ENCODE measurements around the gene CDK14.

Gene CDK14

GRCh38 chr7:91025906-91026390, 429.8 kb downstream of the CDK14 start:
- H3K27ac Mint-ChIP-seq: no peak overlapping the region
- H3K4me1 Mint-ChIP-seq: peaks cover 9% of the 10 kb centered on the region
- H3K36me3 Mint-ChIP-seq (ENCODE audit: low read depth): peaks cover 4% of the 10 kb centered on the region
- H3K27me3 Mint-ChIP-seq (ENCODE audit: low read depth): no peaks in the 10 kb centered on the region
- no peak for TF ChIP-seq CTCF (IDR thresholded peaks at IDR 0.05; ENCODE audit: unreplicated experiment in 3 of 3)
- no peak overlapping the region for H3K4me3 Mint-ChIP-seq
- H3K9me3 Mint-ChIP-seq: no peaks in the 10 kb centered on the region

- no peak for TF ChIP-seq CTCF (IDR thresholded peaks at IDR 0.05; ENCODE audit: unreplicated experiment in 3 of 3)
- no peak overlapping the region for H3K4me3 Mint-ChIP-seq
- peaks cover 19% of the 10 kb centered on the region for H3K4me1 Mint-ChIP-seq
These were observed 433.6 kb downstream of the CDK14 start for GRCh38 chr7:91029688-91030087.

GRCh38 chr7:91030680-91031380, 434.7 kb downstream of the CDK14 start:
- H3K36me3 Mint-ChIP-seq (ENCODE audit: low read depth): peaks cover 7% of the 10 kb centered on the region
- no peak for TF ChIP-seq CTCF (IDR thresholded peaks at IDR 0.05; ENCODE audit: unreplicated experiment in 3 of 3)
- no peaks in the 10 kb centered on the region for H3K9me3 Mint-ChIP-seq

More at GRCh38 chr7:91029688-91030087, 433.6 kb downstream of the CDK14 start:
- H3K27me3 Mint-ChIP-seq (ENCODE audit: low read depth): no peaks in the 10 kb centered on the region
- H3K27ac Mint-ChIP-seq: no peak overlapping the region
- H3K9me3 Mint-ChIP-seq: no peaks in the 10 kb centered on the region
- H3K36me3 Mint-ChIP-seq (ENCODE audit: low read depth): peaks cover 7% of the 10 kb centered on the region

GRCh38 chr7:91031757-91032156, 435.6 kb downstream of the CDK14 start:
- no peak overlapping the region for H3K27ac Mint-ChIP-seq
- H3K4me1 Mint-ChIP-seq: peaks cover 26% of the 10 kb centered on the region
- no peak for TF ChIP-seq CTCF (IDR thresholded peaks at IDR 0.05; ENCODE audit: unreplicated experiment in 3 of 3)
- no peaks in the 10 kb centered on the region for H3K9me3 Mint-ChIP-seq
- H3K27me3 Mint-ChIP-seq (ENCODE audit: low read depth): no peaks in the 10 kb centered on the region
- H3K4me3 Mint-ChIP-seq: no peak overlapping the region
- H3K36me3 Mint-ChIP-seq (ENCODE audit: low read depth): peaks cover 7% of the 10 kb centered on the region

More at GRCh38 chr7:91030680-91031380, 434.7 kb downstream of the CDK14 start:
- Mint-ChIP-seq H3K27me3 (ENCODE audit: low read depth) (no peaks in the 10 kb centered on the region), H3K27ac (peak overlapping the region in 1 of 3 experiments; percentile 47), H3K4me3 (no peak overlapping the region), H3K4me1 (peaks cover 20% of the 10 kb centered on the region)

GRCh38 chr7:91033574-91033973, 437.5 kb downstream of the CDK14 start:
- H3K27me3 Mint-ChIP-seq (ENCODE audit: low read depth): no peaks in the 10 kb centered on the region
- TF ChIP-seq CTCF (IDR thresholded peaks at IDR 0.05; ENCODE audit: unreplicated experiment in 3 of 3): no peak
- peaks cover 30% of the 10 kb centered on the region for H3K4me1 Mint-ChIP-seq
- peaks cover 7% of the 10 kb centered on the region for H3K36me3 Mint-ChIP-seq (ENCODE audit: low read depth)
- H3K27ac Mint-ChIP-seq: no peak overlapping the region
- no peak overlapping the region for H3K4me3 Mint-ChIP-seq
- no peaks in the 10 kb centered on the region for H3K9me3 Mint-ChIP-seq

Measured in nephron (organoid).